Central memory CD8-positive, alpha-beta T cell (primary cell): ENCODE results near the gene ZNF366.

ENCODE experiments used
- ATAC-seq: fragments of 150-1000 bp; cut with Tn5 transposase; replicated peaks from 2 replicates; pipeline ENCODE4 v1.10.0; 2022; ENCODE audit warnings: mild to moderate bottlenecking, moderate FRiP score, moderate number of reproducible peaks; ENCODE audit not compliant: poor library complexity, severe bottlenecking; ENCODE audit errors: extremely low read depth
- DNase-seq, 2 donors: peaks; one replicate each; pipeline ENCODE4 v3.0.0; 2021; ENCODE audit warnings: low spot score in 2 of 2
- H3K27ac Mint-ChIP-seq: one replicate; pipeline ENCODE4 v1.8.0; 2022; ENCODE audit warnings: low read depth, mild to moderate bottlenecking, moderate library complexity, mixed read lengths
- H3K27me3 Mint-ChIP-seq: one replicate; pipeline ENCODE4 v1.8.0; 2022; ENCODE audit warnings: mixed read lengths
- H3K36me3 Mint-ChIP-seq: one replicate; pipeline ENCODE4 v1.8.0; 2022; ENCODE audit warnings: mild to moderate bottlenecking, moderate library complexity, mixed read lengths; ENCODE audit not compliant: insufficient read depth
- H3K4me1 Mint-ChIP-seq: one replicate; pipeline ENCODE4 v1.8.0; 2022; ENCODE audit warnings: mixed read lengths
- H3K4me3 Mint-ChIP-seq: one replicate; pipeline ENCODE4 v1.8.0; 2022; ENCODE audit warnings: mild to moderate bottlenecking, moderate library complexity, mixed read lengths
- H3K9me3 Mint-ChIP-seq: one replicate; pipeline ENCODE4 v1.8.0; 2022; ENCODE audit warnings: mixed read lengths

The ZNF366 gene

GRCh38 chr5:72511774-72512592 is 4.8 kb upstream of the ZNF366 start:
- Mint-ChIP-seq H3K4me1 (no peaks in the 10 kb centered on the region), H3K27me3 (peaks cover 62% of the 10 kb centered on the region), H3K4me3 (no peak overlapping the region), H3K9me3 (no peaks in the 10 kb centered on the region), H3K36me3 (no peaks in the 10 kb centered on the region), H3K27ac (no peak overlapping the region)
- peak; percentile 24 for ATAC-seq
- no peak for DNase-seq

GRCh38 chr5:72511366-72511765 is 4.2 kb upstream of the ZNF366 start:
- Mint-ChIP-seq H3K9me3 (no peaks in the 10 kb centered on the region), H3K36me3 (no peaks in the 10 kb centered on the region), H3K4me1 (no peaks in the 10 kb centered on the region), H3K4me3 (no peak overlapping the region), H3K27ac (no peak overlapping the region), H3K27me3 (peaks cover 68% of the 10 kb centered on the region)
- DNase-seq (no peak), ATAC-seq (no peak)

GRCh38 chr5:72510610-72511181 is 3.5 kb upstream of the ZNF366 start:
- Mint-ChIP-seq H3K36me3 (no peaks in the 10 kb centered on the region), H3K9me3 (no peaks in the 10 kb centered on the region), H3K4me3 (no peak overlapping the region), H3K27ac (no peak overlapping the region), H3K27me3 (peaks cover 71% of the 10 kb centered on the region), H3K4me1 (no peaks in the 10 kb centered on the region)
- ATAC-seq (no peak), DNase-seq (no peak)

GRCh38 chr5:72509401-72509800 is 2.2 kb upstream of the ZNF366 start:
- no peak for ATAC-seq
- peaks cover 62% of the 10 kb centered on the region for H3K27me3 Mint-ChIP-seq

GRCh38 chr5:72508241-72509170 is 1.3 kb upstream of the ZNF366 start:
- H3K36me3 Mint-ChIP-seq = no peaks in the 10 kb centered on the region
- ATAC-seq (peak; percentile 24), DNase-seq (no peak)
- no peak overlapping the region for H3K4me3 Mint-ChIP-seq
- H3K27me3 Mint-ChIP-seq = peaks cover 69% of the 10 kb centered on the region
- H3K9me3 Mint-ChIP-seq = no peaks in the 10 kb centered on the region
- H3K27ac Mint-ChIP-seq = no peak overlapping the region
- H3K4me1 Mint-ChIP-seq = no peaks in the 10 kb centered on the region

More at GRCh38 chr5:72509401-72509800, 2.2 kb upstream of the ZNF366 start:
- H3K9me3 Mint-ChIP-seq = no peaks in the 10 kb centered on the region
- no peak overlapping the region for H3K27ac Mint-ChIP-seq
- no peak overlapping the region for H3K4me3 Mint-ChIP-seq
- H3K4me1 Mint-ChIP-seq = no peaks in the 10 kb centered on the region
- no peaks in the 10 kb centered on the region for H3K36me3 Mint-ChIP-seq
- no peak for DNase-seq

- no peak overlapping the region for H3K27ac Mint-ChIP-seq
- H3K4me1 Mint-ChIP-seq = no peaks in the 10 kb centered on the region
- no peak overlapping the region for H3K4me3 Mint-ChIP-seq
- H3K27me3 Mint-ChIP-seq = peaks cover 72% of the 10 kb centered on the region
- ATAC-seq (no peak), DNase-seq (no peak)
- H3K36me3 Mint-ChIP-seq = no peaks in the 10 kb centered on the region
- no peaks in the 10 kb centered on the region for H3K9me3 Mint-ChIP-seq
These were observed 663 bp upstream of the ZNF366 start for GRCh38 chr5:72507907-72508238.

GRCh38 chr5:72506158-72506549 is 1.1 kb downstream of the ZNF366 start:
- no peak overlapping the region for H3K27ac Mint-ChIP-seq
- H3K4me1 Mint-ChIP-seq = no peaks in the 10 kb centered on the region
- peaks cover 58% of the 10 kb centered on the region for H3K27me3 Mint-ChIP-seq
- no peaks in the 10 kb centered on the region for H3K36me3 Mint-ChIP-seq
- H3K4me3 Mint-ChIP-seq = no peak overlapping the region
- DNase-seq (no peak), ATAC-seq (no peak)
- no peaks in the 10 kb centered on the region for H3K9me3 Mint-ChIP-seq

GRCh38 chr5:72505539-72506157 is 1.6 kb downstream of the ZNF366 start:
- no peak overlapping the region for H3K4me3 Mint-ChIP-seq
- H3K4me1 Mint-ChIP-seq = no peaks in the 10 kb centered on the region
- no peak for ATAC-seq
- no peaks in the 10 kb centered on the region for H3K9me3 Mint-ChIP-seq
- peaks cover 53% of the 10 kb centered on the region for H3K27me3 Mint-ChIP-seq
- no peak overlapping the region for H3K27ac Mint-ChIP-seq
- no peak for DNase-seq
- no peaks in the 10 kb centered on the region for H3K36me3 Mint-ChIP-seq

GRCh38 chr5:72505016-72505415 is 2.2 kb downstream of the ZNF366 start:
- Mint-ChIP-seq H3K4me1 (no peaks in the 10 kb centered on the region), H3K4me3 (no peak overlapping the region), H3K27me3 (peaks cover 53% of the 10 kb centered on the region), H3K36me3 (no peaks in the 10 kb centered on the region), H3K9me3 (no peaks in the 10 kb centered on the region), H3K27ac (no peak overlapping the region)
- DNase-seq = no peak
- ATAC-seq = no peak

- DNase-seq (no peak), ATAC-seq (no peak)
- Mint-ChIP-seq H3K9me3 (no peaks in the 10 kb centered on the region), H3K4me1 (no peaks in the 10 kb centered on the region), H3K4me3 (no peak overlapping the region), H3K27ac (no peak overlapping the region), H3K27me3 (peaks cover 53% of the 10 kb centered on the region), H3K36me3 (no peaks in the 10 kb centered on the region)
These were observed 3.2 kb downstream of the ZNF366 start for GRCh38 chr5:72503888-72504491.

- Mint-ChIP-seq H3K36me3 (no peaks in the 10 kb centered on the region), H3K4me3 (no peak overlapping the region), H3K27ac (no peak overlapping the region), H3K4me1 (no peaks in the 10 kb centered on the region), H3K9me3 (no peaks in the 10 kb centered on the region), H3K27me3 (peaks cover 53% of the 10 kb centered on the region)
- no peak for DNase-seq
- no peak for ATAC-seq
These were observed 5.7 kb downstream of the ZNF366 start for GRCh38 chr5:72501488-72501887.

GRCh38 chr5:72499730-72500129 is 7.5 kb downstream of the ZNF366 start:
- H3K27me3 Mint-ChIP-seq = peaks cover 48% of the 10 kb centered on the region
- DNase-seq (no peak), ATAC-seq (no peak)
- H3K9me3 Mint-ChIP-seq = no peaks in the 10 kb centered on the region
- H3K27ac Mint-ChIP-seq = no peak overlapping the region
- no peaks in the 10 kb centered on the region for H3K4me1 Mint-ChIP-seq
- H3K4me3 Mint-ChIP-seq = no peak overlapping the region
- no peaks in the 10 kb centered on the region for H3K36me3 Mint-ChIP-seq
